Ascending aorta (tissue), 2 donors: ENCODE data around the gene GPC5. TPM values are rescaled to one million over a fixed set of nuclear protein-coding genes. Genes with fewer than 3 reads are reported as not detected.

ENCODE experiments used
- DNase-seq, 2 donors: peaks; one replicate each; pipeline ENCODE4 v3.0.0-alpha.2; 2019; ENCODE audit warnings: low spot score in 2 of 2
- H3K27ac ChIP-seq, 2 donors: fragments of 200-600 bp; sonication (generic); one replicate each; pipeline ENCODE4 v1.5.1; 2016 to 2017; ENCODE audit warnings: mild to moderate bottlenecking in 1 of 2
- H3K27me3 ChIP-seq: fragments of 200-600 bp; sonication (generic); one replicate; pipeline ENCODE4 v1.5.1; 2017
- H3K36me3 ChIP-seq, 2 donors: fragments of 200-600 bp; sonication (generic); one replicate each; pipeline ENCODE4 v1.5.1; 2016
- H3K4me1 ChIP-seq, 2 donors: fragments of 200-600 bp; sonication (generic); one replicate each; pipeline ENCODE4 v1.5.1; 2016 to 2017; ENCODE audit warnings: mild to moderate bottlenecking in 1 of 2
- H3K4me3 ChIP-seq, 2 donors: fragments of 200-600 bp; sonication (generic); one replicate each; pipeline ENCODE4 v1.5.1; 2016 to 2017; ENCODE audit warnings: mild to moderate bottlenecking in 1 of 2
- H3K9me3 ChIP-seq, 2 donors: fragments of 200-600 bp; sonication (generic); one replicate each; pipeline ENCODE4 v1.5.1; 2016
- CTCF ChIP-seq, 3 experiments: fragments of 200-600 bp in 2 of 3; fragments of 450-650 bp in 1 of 3; sonication (generic) in 2 of 3; IDR thresholded peaks; one replicate each; pipeline ENCODE4 v1.5.1; 2016 to 2019; ENCODE audit warnings: antibody characterized with exemption in 3 of 3, mild to moderate bottlenecking in 1 of 3, moderate library complexity in 1 of 3
- intact Hi-C: fragments of 100-400 bp; cut with DNase I; formaldehyde crosslinking; loops from one replicate; pipeline ENCODE4 v1.15.1; 2023
- total RNA-seq: library from RNA; depleted of rRNA; stranded (reverse); fragments of >200 nt; gene quantifications from one replicate; pipeline ENCODE4 v1.1.0, GENCODE V29; 2016

The GPC5 gene
- total RNA-seq, 1 donor from 2014 or later: not detected

GRCh38 chr13:91498298-91498697 is 99.9 kb downstream of the GPC5 start:
- intact Hi-C loops: no loop called here
- H3K4me3 ChIP-seq: no peak overlapping the region
- no peaks in the 10 kb centered on the region for H3K27me3 ChIP-seq
- H3K27ac ChIP-seq: no peak overlapping the region
- H3K36me3 ChIP-seq: no peaks in the 10 kb centered on the region
- H3K4me1 ChIP-seq: no peaks in the 10 kb centered on the region
- H3K9me3 ChIP-seq: no peaks in the 10 kb centered on the region
- TF ChIP-seq CTCF (IDR thresholded peaks at IDR 0.05): no peak
- no peak for DNase-seq

- Histone ChIP-seq H3K9me3 (no peaks in the 10 kb centered on the region), H3K27me3 (no peaks in the 10 kb centered on the region), H3K36me3 (no peaks in the 10 kb centered on the region), H3K4me1 (no peaks in the 10 kb centered on the region), H3K4me3 (no peak overlapping the region), H3K27ac (no peak overlapping the region)
- TF ChIP-seq CTCF (IDR thresholded peaks at IDR 0.05): no peak
- intact Hi-C loops: no loop called here
- DNase-seq: no peak
Observed at GRCh38 chr13:91504216-91504615, 105.8 kb downstream of the GPC5 start.

- Histone ChIP-seq H3K27ac (no peak overlapping the region), H3K4me1 (no peaks in the 10 kb centered on the region), H3K9me3 (no peaks in the 10 kb centered on the region), H3K27me3 (no peaks in the 10 kb centered on the region), H3K4me3 (no peak overlapping the region), H3K36me3 (no peaks in the 10 kb centered on the region)
- intact Hi-C loops: no loop called here
- no peak for DNase-seq
- TF ChIP-seq CTCF (IDR thresholded peaks at IDR 0.05): no peak
Observed at GRCh38 chr13:91506759-91507158, 108.3 kb downstream of the GPC5 start.

- no peak overlapping the region for H3K27ac ChIP-seq
- no peaks in the 10 kb centered on the region for H3K9me3 ChIP-seq
- no peaks in the 10 kb centered on the region for H3K36me3 ChIP-seq
- intact Hi-C loops: no loop called here
- no peaks in the 10 kb centered on the region for H3K27me3 ChIP-seq
- no peaks in the 10 kb centered on the region for H3K4me1 ChIP-seq
- no peak for DNase-seq
- no peak overlapping the region for H3K4me3 ChIP-seq
- TF ChIP-seq CTCF (IDR thresholded peaks at IDR 0.05): no peak
Observed at GRCh38 chr13:91510058-91510457, 111.6 kb downstream of the GPC5 start.

GRCh38 chr13:91513790-91514189 is 115.4 kb downstream of the GPC5 start:
- TF ChIP-seq CTCF (IDR thresholded peaks at IDR 0.05): no peak
- H3K27ac ChIP-seq: no peak overlapping the region
- H3K4me1 ChIP-seq: no peaks in the 10 kb centered on the region
- DNase-seq: no peak
- H3K4me3 ChIP-seq: no peak overlapping the region
- intact Hi-C loops: no loop called here
- H3K27me3 ChIP-seq: no peaks in the 10 kb centered on the region
- H3K9me3 ChIP-seq: no peaks in the 10 kb centered on the region
- no peaks in the 10 kb centered on the region for H3K36me3 ChIP-seq

- intact Hi-C loops: no loop called here
- DNase-seq: no peak
- Histone ChIP-seq H3K36me3 (no peaks in the 10 kb centered on the region), H3K9me3 (no peaks in the 10 kb centered on the region), H3K27ac (no peak overlapping the region), H3K27me3 (no peaks in the 10 kb centered on the region), H3K4me3 (no peak overlapping the region), H3K4me1 (no peaks in the 10 kb centered on the region)
- no peak for TF ChIP-seq CTCF (IDR thresholded peaks at IDR 0.05)
Observed at GRCh38 chr13:91516799-91517198, 118.4 kb downstream of the GPC5 start.
